A172 (cell line): ENCODE measurements around the gene CBARP. TPM values are rescaled to one million over a fixed set of nuclear protein-coding genes. Genes with fewer than 3 reads are reported as not detected.
A peak's percentile ranks its signal among the peaks of the same experiment; 100 is the strongest.

Source experiments
- DNase-seq: peaks from one replicate; pipeline ENCODE4 v3.0.0-alpha.2; 2015; ENCODE audit warnings: low spot score
- total RNA-seq: library from RNA; depleted of rRNA; stranded (reverse); fragments of >200 nt; shearing (Covaris generic); gene quantifications from 2 replicates; pipeline ENCODE4 v1.2.3, GENCODE V29; 2014; rRNA removed

Gene CBARP
- 0.93 and 0.95 TPM in 2 replicates for total RNA-seq

GRCh38 chr19:1237754-1238368 lies at the start of gene CBARP:
CBARP (minus strand) TSS chr19:1238005; CDS start chr19:1236100, 1,905 bp downstream.
- DNase-seq = no peak

DNA sequence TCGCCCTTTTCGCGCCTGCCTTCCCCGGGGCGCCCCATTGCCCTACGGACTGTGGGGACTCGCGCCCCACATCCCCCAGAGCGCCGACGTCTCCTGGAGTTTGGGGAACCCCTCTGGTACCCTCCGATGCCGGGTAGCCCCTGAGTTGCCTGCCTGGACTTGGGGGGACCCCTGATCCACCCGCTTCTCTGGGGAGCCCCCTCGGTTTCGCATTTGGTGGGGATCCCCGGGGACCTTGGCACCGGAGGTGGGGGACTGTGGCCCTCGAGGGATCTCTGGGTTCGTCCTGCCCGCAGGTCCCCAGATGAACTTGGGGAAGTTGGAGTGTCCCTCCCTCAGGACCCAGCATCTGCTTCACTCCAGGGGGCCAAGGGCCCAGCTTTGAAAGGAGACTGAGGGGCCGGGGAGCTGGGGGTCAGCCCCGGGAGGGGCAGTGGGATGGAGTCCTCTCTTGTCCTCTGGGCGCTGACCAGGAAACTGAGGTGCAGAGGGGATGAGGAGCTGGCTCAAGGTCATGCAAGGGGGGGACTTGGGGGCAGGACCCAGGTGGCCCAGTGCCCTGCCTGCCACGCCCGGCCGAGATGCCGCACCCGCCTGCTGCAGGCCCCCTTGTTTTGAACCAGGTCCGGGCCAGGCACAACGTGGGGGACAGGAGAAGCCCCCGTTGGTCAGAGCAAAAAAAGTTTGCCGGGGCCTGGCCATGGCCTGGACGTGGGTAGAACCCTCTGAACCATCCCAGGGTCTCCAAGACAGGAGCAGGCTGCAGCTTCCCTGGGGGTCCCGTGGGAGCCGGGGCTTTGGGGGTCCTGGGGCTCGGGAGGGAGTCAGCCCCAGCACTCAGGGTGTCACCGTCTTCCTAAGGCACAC lies 48.9 kb upstream of the CBARP start:
- no peak for DNase-seq

GRCh38 chr19:1285737-1286360 lies 48.0 kb upstream of the CBARP start, which contains the start of gene EFNA2:
EFNA2 (plus strand) TSS chr19:1285873; CDS start chr19:1286169, 296 bp downstream.
- DNase-seq = no peak

- DNase-seq = no peak
These were observed 47.4 kb upstream of the CBARP start for GRCh38 chr19:1284979-1285736.

GRCh38 chr19:1284293-1284978 lies 46.6 kb upstream of the CBARP start:
- no peak for DNase-seq

DNA sequence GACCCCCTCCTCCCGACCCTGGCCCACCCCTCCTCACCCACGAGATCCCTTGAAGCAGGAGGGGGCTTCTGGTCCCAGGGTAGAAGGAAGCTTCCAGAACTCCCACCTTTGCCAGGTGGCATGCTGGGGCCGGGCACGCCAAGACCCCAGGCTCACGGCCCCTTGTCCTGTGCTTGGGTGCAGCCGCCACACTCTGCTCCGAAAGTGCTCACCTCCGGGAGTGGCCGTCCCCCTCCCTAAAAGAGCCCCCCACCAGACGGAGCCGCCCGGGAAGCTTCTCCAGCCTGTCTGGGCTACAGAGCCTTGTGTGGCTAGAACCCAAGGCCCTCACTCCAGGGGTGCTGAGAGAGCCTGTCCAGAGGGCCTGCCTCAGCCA lies 46.1 kb upstream of the CBARP start:
- no peak for DNase-seq

DNA sequence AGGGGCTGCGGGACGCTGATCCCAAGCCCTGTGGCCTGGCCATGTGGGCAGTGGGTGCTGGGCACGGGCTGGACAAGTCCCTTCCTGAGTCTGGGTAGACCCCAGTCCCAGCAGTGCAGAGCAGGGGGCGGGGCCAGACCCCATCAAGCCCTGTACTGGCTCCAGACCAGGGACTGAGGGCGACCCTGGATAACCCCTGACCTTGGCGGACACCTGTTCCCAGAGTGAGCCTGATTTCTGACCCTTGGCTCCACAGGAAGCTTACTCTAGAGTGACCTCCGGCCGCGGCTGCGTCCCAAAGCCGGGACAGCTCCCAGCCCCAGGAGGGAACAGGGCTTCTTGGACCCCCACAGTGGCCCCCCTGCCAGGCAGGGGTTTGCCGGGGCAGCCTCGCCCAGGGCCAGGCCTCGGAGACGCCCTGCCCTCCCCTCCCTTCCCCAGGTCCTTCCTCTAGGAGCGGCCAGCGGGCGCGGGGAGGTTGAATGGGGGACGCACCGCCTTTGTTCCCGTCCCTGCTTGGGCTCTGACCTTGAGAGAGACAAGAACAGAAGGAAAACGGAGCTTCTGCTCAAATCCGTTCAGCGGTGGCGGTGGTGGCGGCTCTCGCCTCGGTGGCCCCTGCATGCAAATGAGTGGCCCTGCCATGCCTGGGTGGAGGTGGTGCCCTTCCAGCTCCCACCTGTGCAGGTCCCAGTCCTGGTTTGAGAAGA lies 45.6 kb upstream of the CBARP start:
- no peak for DNase-seq

DNA sequence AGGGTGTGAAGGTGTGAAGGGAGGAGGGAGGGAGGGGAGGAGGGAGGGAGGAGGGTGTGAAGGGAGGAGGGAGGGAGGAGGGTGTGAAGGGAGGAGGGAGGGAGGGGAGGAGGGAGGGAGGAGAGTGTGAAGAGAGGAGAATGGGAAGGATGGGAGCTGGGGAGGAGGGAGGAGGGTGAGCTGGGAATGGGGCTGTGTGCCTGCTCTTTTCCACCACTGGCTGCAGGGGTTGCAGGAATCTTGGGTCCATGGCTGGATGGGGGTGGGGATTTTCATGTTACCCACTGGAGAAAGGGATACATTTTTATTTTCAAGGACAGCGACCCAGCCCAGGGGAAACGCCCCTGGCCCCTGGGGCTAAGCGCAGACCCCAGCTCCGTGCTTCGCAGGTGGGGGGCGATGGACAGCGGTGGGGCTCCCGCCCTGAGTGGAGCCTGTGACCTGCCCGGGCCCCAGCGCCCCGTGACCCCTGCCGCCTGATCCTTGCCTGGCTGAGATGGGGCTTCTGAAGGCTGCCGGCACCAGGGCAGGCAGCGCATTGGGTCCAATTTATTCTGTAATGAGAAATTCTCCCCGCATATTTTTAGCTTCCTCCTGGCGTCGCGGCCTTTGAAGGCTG lies 44.9 kb upstream of the CBARP start:
- DNase-seq = no peak

GRCh38 chr19:1281569-1282287 lies 43.9 kb upstream of the CBARP start:
- DNase-seq = no peak

GRCh38 chr19:1280636-1281568 lies 43.1 kb upstream of the CBARP start:
- no peak for DNase-seq

- DNase-seq = peak; percentile 85
These were observed 42.1 kb upstream of the CBARP start for GRCh38 chr19:1279782-1280341.

- no peak for DNase-seq
These were observed 41.2 kb upstream of the CBARP start for GRCh38 chr19:1278713-1279660.

GRCh38 chr19:1278074-1278473 lies 40.3 kb upstream of the CBARP start:
- no peak for DNase-seq

GRCh38 chr19:1277061-1277460 lies 39.3 kb upstream of the CBARP start:
- no peak for DNase-seq

DNA sequence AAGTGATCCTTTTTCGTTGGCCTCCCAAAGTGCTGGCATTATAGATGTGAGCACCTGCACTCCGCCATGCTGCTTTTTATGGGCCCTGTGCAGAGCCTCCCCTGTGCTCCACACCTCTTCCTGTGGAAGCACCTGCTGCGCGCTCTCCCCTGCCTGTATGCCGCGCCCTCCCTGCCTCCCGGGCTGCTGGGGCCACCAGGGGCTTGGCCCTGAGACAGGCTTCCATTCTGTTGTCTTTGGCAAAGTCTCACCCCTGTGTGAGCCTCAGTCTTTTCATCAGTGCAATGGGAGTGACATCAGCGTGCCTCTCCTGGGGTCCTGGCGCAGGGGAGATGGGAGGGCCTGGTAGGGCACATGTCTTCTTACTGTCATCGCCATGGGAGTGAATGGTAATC lies 38.8 kb upstream of the CBARP start:
- DNase-seq = no peak

DNA sequence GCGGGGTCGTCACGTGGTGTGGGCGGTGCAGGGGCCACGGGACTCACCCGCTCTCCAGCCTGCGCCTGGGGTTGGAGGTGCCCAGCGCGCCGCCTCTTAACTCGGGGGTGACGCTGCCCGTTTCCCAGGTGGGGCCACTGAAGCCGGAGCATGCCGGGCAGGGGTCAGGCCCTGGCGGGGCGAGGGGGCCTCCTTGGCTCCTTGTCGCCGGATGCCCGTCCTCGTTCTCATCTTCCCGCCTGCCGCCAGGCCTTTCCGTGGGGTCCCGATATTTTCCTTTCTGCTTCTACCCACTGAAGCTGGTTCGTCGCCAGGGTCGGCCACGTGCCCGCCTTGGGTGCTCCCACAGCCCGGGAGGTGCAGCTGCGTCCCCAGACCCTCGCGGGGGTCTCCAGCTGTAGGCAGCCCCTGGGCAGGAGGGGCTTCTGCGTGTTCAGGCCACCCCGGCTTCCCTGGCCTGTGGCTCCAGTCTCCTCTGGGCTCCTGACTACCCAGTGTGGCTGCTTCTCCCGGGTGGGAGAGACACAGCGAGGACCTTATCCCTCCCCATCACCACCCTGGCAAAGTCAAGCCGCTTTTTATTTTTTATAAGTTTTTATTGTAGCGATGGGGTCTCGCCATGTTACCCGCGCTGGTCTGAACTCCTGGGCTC lies 38.3 kb upstream of the CBARP start:
- DNase-seq = no peak
